SK-N-SH (cell line): ENCODE measurements around the gene CCDC9. TPM values are rescaled to one million over a fixed set of nuclear protein-coding genes. Genes with fewer than 3 reads are reported as not detected.

ENCODE experiments used
- CTCF ChIA-PET: fragments of 300-600, 350-600 bp; formaldehyde crosslinking; extraction: SDS; loops from one replicate; lab custom pipeline; 2021; lab: Yijun Ruan, JAX
- POLR2A ChIA-PET: fragments of 350-600 bp; sonication (Branson Sonifier 250); formaldehyde crosslinking; extraction: SDS; loops from one replicate; lab custom pipeline; 2020; ENCODE audit warnings: antibody characterized with exemption, inconsistent platforms; lab: Yijun Ruan, JAX
- DNase-seq: peaks from one replicate; pipeline ENCODE4 v3.0.0; 2012
- H2AFZ ChIP-seq: fragments of 200-600 bp; sonication (generic); 2 replicates; pipeline ENCODE4 v1.8.1; 2016; ENCODE audit warnings: antibody characterized with exemption, mild to moderate bottlenecking, low read depth
- H3F3A ChIP-seq: fragments of 200-600 bp; sonication (generic); replicated peaks from 2 replicates; pipeline ENCODE3; 2016; ENCODE audit warnings: antibody characterized with exemption, mild to moderate bottlenecking; ENCODE audit not compliant: insufficient read depth
- H3K27ac ChIP-seq, 2 experiments: fragments of 200-500 bp in 1 of 2; fragments of 200-600 bp in 1 of 2; sonication (Bioruptor generic) in 1 of 2; sonication (generic), shearing (Covaris generic) in 1 of 2; 2 replicates each; pipeline versions ENCODE4 v1.5.1 to v1.6.1; 2014 to 2016; ENCODE audit warnings: low read depth in 2 of 2, inconsistent platforms in 1 of 2, low read length in 1 of 2, mild to moderate bottlenecking in 1 of 2, mixed read lengths in 1 of 2
- H3K27me3 ChIP-seq: fragments of 200-600 bp; sonication (generic), shearing (Covaris generic); 2 replicates; pipeline ENCODE4 v1.6.1; 2016; ENCODE audit warnings: mixed run types; ENCODE audit not compliant: insufficient read depth
- H3K36me3 ChIP-seq, 2 experiments: fragments of 200-500 bp in 1 of 2; fragments of 200-600 bp in 1 of 2; sonication (Bioruptor generic) in 1 of 2; sonication (generic) in 1 of 2; replicated peaks in 1 of 2; 2 replicates each; pipeline versions ENCODE3 to v1.5.1; 2014 to 2016; ENCODE audit warnings: low read length in 1 of 2, mild to moderate bottlenecking in 1 of 2; ENCODE audit not compliant: insufficient read depth in 2 of 2, control insufficient read depth in 1 of 2
- H3K4me1 ChIP-seq, 2 experiments: fragments of 200-500 bp in 1 of 2; fragments of 200-600 bp in 1 of 2; sonication (Bioruptor generic) in 1 of 2; sonication (generic), shearing (Covaris generic) in 1 of 2; 2 replicates each; pipeline versions ENCODE4 v1.5.1 to v1.6.1; 2014 to 2016; ENCODE audit warnings: low read depth in 1 of 2, low read length in 1 of 2, mixed run types in 1 of 2; ENCODE audit not compliant: insufficient read depth in 2 of 2, control insufficient read depth in 1 of 2
- H3K4me2 ChIP-seq: fragments of 200-600 bp; sonication (generic), shearing (Covaris generic); 2 replicates; pipeline ENCODE4 v1.6.1; 2017; ENCODE audit warnings: mixed run types
- H3K4me3 ChIP-seq, 2 experiments: fragments of 200-500 bp in 1 of 2; fragments of 200-600 bp in 1 of 2; sonication (Bioruptor generic) in 1 of 2; sonication (generic), shearing (Covaris generic) in 1 of 2; 2 replicates each; pipeline versions ENCODE4 v1.5.1 to v1.8.1; 2014 to 2016; ENCODE audit warnings: low read depth in 2 of 2, inconsistent platforms in 1 of 2, low read length in 1 of 2, mild to moderate bottlenecking in 1 of 2, mixed read lengths in 1 of 2, moderate library complexity in 1 of 2
- H3K79me2 ChIP-seq: fragments of 200-600 bp; sonication (generic); 2 replicates; pipeline ENCODE4 v1.8.1; 2017; ENCODE audit warnings: mild to moderate bottlenecking; ENCODE audit not compliant: insufficient read depth
- H3K9ac ChIP-seq: fragments of 200-600 bp; sonication (generic); 2 replicates; pipeline ENCODE4 v1.6.1; 2017; ENCODE audit warnings: mixed run types
- H3K9me2 ChIP-seq: fragments of 200-600 bp; sonication (generic); 2 replicates; pipeline ENCODE4 v1.6.1; 2017; ENCODE audit warnings: mixed run types
- H3K9me3 ChIP-seq: fragments of 200-600 bp; sonication (generic); 2 replicates; pipeline ENCODE4 v1.6.1; 2017; ENCODE audit warnings: mixed run types, mild to moderate bottlenecking, moderate library complexity
- H4K20me1 ChIP-seq: fragments of 200-600 bp; sonication (generic); 2 replicates; pipeline ENCODE4 v1.6.1; 2017; ENCODE audit warnings: mild to moderate bottlenecking, mixed run types; ENCODE audit not compliant: insufficient read depth
- ELF1 ChIP-seq: IDR thresholded peaks from 2 replicates; pipeline ENCODE4 v1.4.0; 2012
- EZH2phosphoT487 ChIP-seq: fragments of 200-600 bp; sonication (generic); IDR thresholded peaks from 2 replicates; pipeline ENCODE4 v1.6.1; 2017; ENCODE audit warnings: low read depth, mixed run types, mild to moderate bottlenecking, antibody characterized with exemption, moderate library complexity, borderline replicate concordance
- MXI1 ChIP-seq: IDR thresholded peaks from 2 replicates; pipeline ENCODE4 v1.6.1; 2012; ENCODE audit warnings: mild to moderate bottlenecking, low read depth, low read length, improper control_type of control experiment
- POLR2AphosphoS5 ChIP-seq: IDR thresholded peaks from 2 replicates; pipeline ENCODE4 v1.6.1; 2012; ENCODE audit warnings: low read depth, low read length
- TAF1 ChIP-seq: IDR thresholded peaks from 2 replicates; pipeline ENCODE4 v1.6.1; 2012; ENCODE audit warnings: low read depth, mild to moderate bottlenecking, low read length, moderate library complexity, borderline replicate concordance
- TCF12 ChIP-seq: IDR thresholded peaks from 2 replicates; pipeline ENCODE4 v1.4.0; 2012
- USF2 ChIP-seq: fragments of 150-350 bp; IDR thresholded peaks from 2 replicates; pipeline ENCODE4 v1.6.1; 2017; ENCODE audit warnings: antibody characterized with exemption, low read length, low read depth, borderline replicate concordance
- ZBTB33 ChIP-seq: IDR thresholded peaks from 2 replicates; pipeline ENCODE4 v1.4.0; 2012; ENCODE audit warnings: low read depth, borderline replicate concordance
- WGBS: methylation state at CpG from one replicate; pipeline ENCODE4 v1.1.6; 2017; ENCODE audit warnings: low lambda C conversion rate; 5-methylcytosine and 5-hydroxymethylcytosine counted together
- polyA plus RNA-seq, 3 experiments: library from polyadenylated mRNA; depleted of rRNA; stranded (reverse); fragments of >200 nt; gene quantifications; 2 replicates each; pipeline ENCODE4 v1.2.3, GENCODE V29; 2012
- TF ChIP-seq, protein P1 (sequence below): IDR thresholded peaks from 2 replicates; pipeline ENCODE4; 2012
- TF ChIP-seq, protein P2 (sequence below): fragments of 150-350 bp; IDR thresholded peaks from 2 replicates; pipeline ENCODE4 v1.6.1; 2016; ENCODE audit warnings: mild to moderate bottlenecking, low read depth, low read length

The CCDC9 gene
- polyA plus RNA-seq, 1 of the 3 experiments (the other 2 are of a cell fraction) = 12.4 TPM

DNA sequence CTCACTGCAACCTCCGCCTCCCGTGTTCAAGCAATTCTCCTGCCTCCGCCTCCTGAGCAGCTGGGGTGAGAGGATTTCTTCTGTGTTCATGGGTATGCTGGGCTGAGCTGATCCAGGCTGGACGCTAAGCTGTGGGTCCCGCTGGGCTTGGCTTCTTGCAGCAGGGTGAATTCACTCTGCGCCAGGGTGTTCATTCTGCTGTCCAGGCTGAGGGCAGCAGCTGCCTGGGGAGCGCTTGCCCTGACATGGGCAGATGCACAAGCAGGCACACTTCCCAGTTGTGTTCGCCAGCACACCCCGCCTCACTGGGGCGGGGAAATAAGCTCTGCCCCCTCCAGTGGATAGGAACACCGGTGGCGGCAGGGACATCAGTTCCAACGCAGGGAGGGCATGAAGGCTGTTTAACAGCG is 11.0 kb downstream of the CCDC9 start:
- POLR2A ChIA-PET = interaction anchor here (1.3 kb wide), 1 partner anchor 11 kb away, joined by 4 read pairs; the partner anchor contains the start of gene CCDC9

More for the DNA sequence above, 11.0 kb downstream of the CCDC9 start:
- H3K79me2 ChIP-seq = peaks cover 9% of the 10 kb centered on the region; the same call in 1 of the 2 replicates
- TF ChIP-seq ELF1 = no peak
- TF ChIP-seq USF2 = no peak
- TF ChIP-seq, protein P1, sequence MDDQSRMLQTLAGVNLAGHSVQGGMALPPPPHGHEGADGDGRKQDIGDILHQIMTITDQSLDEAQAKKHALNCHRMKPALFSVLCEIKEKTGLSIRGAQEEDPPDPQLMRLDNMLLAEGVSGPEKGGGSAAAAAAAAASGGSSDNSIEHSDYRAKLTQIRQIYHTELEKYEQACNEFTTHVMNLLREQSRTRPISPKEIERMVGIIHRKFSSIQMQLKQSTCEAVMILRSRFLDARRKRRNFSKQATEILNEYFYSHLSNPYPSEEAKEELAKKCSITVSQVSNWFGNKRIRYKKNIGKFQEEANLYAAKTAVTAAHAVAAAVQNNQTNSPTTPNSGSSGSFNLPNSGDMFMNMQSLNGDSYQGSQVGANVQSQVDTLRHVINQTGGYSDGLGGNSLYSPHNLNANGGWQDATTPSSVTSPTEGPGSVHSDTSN = no peak
- no peak for TF ChIP-seq POLR2AphosphoS5
- no peak for TF ChIP-seq TAF1
- no peak for TF ChIP-seq EZH2phosphoT487
- no peak for TF ChIP-seq ZBTB33
- TF ChIP-seq, protein P2, sequence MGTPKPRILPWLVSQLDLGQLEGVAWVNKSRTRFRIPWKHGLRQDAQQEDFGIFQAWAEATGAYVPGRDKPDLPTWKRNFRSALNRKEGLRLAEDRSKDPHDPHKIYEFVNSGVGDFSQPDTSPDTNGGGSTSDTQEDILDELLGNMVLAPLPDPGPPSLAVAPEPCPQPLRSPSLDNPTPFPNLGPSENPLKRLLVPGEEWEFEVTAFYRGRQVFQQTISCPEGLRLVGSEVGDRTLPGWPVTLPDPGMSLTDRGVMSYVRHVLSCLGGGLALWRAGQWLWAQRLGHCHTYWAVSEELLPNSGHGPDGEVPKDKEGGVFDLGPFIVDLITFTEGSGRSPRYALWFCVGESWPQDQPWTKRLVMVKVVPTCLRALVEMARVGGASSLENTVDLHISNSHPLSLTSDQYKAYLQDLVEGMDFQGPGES = no peak
- TF ChIP-seq TCF12 = no peak
- TF ChIP-seq MXI1 = no peak
- no peaks in the 10 kb centered on the region for H3K4me1 ChIP-seq
- CTCF ChIA-PET = interaction anchor here (0.9 to 2.0 kb wide), 3 partner anchors 23 to 117 kb away, joined by 4 to 7 read pairs (median 4); no protein-coding TSS in a partner anchor
- WGBS = 96% methylated on average over 7 of the region's 14 CpGs
- no peak overlapping the region for H3K27ac ChIP-seq
- H3K9me3 ChIP-seq = no peaks in the 10 kb centered on the region
- H2AFZ ChIP-seq = no peak overlapping the region
- H3K9ac ChIP-seq = no peak overlapping the region
- no peaks in the 10 kb centered on the region for H3K27me3 ChIP-seq
- H3F3A ChIP-seq = no peaks in the 10 kb centered on the region
- H3K36me3 ChIP-seq = peaks cover 25 to 33% of the 10 kb centered on the region in 2 experiments
- no peaks in the 10 kb centered on the region for H3K9me2 ChIP-seq
- DNase-seq = no peak
- no peak overlapping the region for H3K4me2 ChIP-seq
- H3K4me3 ChIP-seq = no peak overlapping the region
- H4K20me1 ChIP-seq = no peaks in the 10 kb centered on the region; the same call in 1 of the 2 replicates
